Mesenteric fat pad (tissue), 1 donor: ENCODE data around the gene ACVR2A. TPM values are rescaled to one million over a fixed set of nuclear protein-coding genes. Genes with fewer than 3 reads are reported as not detected.

ENCODE experiments used
- DNase-seq: peaks from one replicate; pipeline ENCODE4 v3.0.0-alpha.2; 2020; ENCODE audit warnings: low spot score
- long read RNA-seq: library from polyadenylated mRNA; unstranded; transcript quantifications from one replicate; pipeline ENCODE4 v2.0.0, GENCODE V29; 2020
- total RNA-seq: library from RNA; stranded (reverse); fragmentation: NEBNext Ultra II Directional; extraction: Animal tissue kit (Norgen Biotek cat#: 25700); gene quantifications from one replicate; pipeline ENCODE4 v1.2.1, GENCODE V29; 2021
- donor health status: DM: yes; HTN: yes; CAD: no.

Gene ACVR2A
- 15.9 TPM for total RNA-seq
- long read RNA-seq, full-length matches to known transcripts: 3 of 10 reads
- long read RNA-seq, partial matches to known transcripts: 2 of 10 reads
- long read RNA-seq, other reads (novel, unspliced or antisense): 5 of 10 reads

GRCh38 chr2:147844697-147845410 lies at the start of gene ACVR2A:
TSS of gene ACVR2A (plus strand) at chr2:147845029. CDS start at chr2:147845153, 124 bp downstream.
- DNase-seq: no peak

GRCh38 chr2:147800316-147800715 lies 44.5 kb upstream of the ACVR2A start:
- DNase-seq: no peak

- DNase-seq: no peak
These were observed 38.0 kb upstream of the ACVR2A start for GRCh38 chr2:147806846-147807245.

GRCh38 chr2:147808520-147808919 lies 36.3 kb upstream of the ACVR2A start:
- DNase-seq: no peak

GRCh38 chr2:147810883-147811765 lies 33.7 kb upstream of the ACVR2A start:
- no peak for DNase-seq

GRCh38 chr2:147818741-147819140 lies 26.1 kb upstream of the ACVR2A start:
- no peak for DNase-seq

- no peak for DNase-seq
These were observed 20.2 kb upstream of the ACVR2A start for GRCh38 chr2:147824620-147825019.

GRCh38 chr2:147826278-147827087 lies 18.3 kb upstream of the ACVR2A start:
- DNase-seq: no peak

- DNase-seq: no peak
These were observed 17.8 kb upstream of the ACVR2A start for GRCh38 chr2:147827088-147827375.

- no peak for DNase-seq
These were observed 15.7 kb upstream of the ACVR2A start for GRCh38 chr2:147829106-147829505.

GRCh38 chr2:147836099-147836498 lies 8.7 kb upstream of the ACVR2A start:
- no peak for DNase-seq

GRCh38 chr2:147843391-147843863 lies 1.4 kb upstream of the ACVR2A start:
- DNase-seq: no peak

GRCh38 chr2:147843864-147844696 lies 749 bp upstream of the ACVR2A start:
- DNase-seq: peak; percentile 97

- no peak for DNase-seq
These were observed 662 bp downstream of the ACVR2A start for GRCh38 chr2:147845411-147845971.

- no peak for DNase-seq
These were observed 1.7 kb downstream of the ACVR2A start for GRCh38 chr2:147846412-147847081.

GRCh38 chr2:147847746-147848391 lies 3.0 kb downstream of the ACVR2A start:
- DNase-seq: no peak

- no peak for DNase-seq
These were observed 6.0 kb downstream of the ACVR2A start for GRCh38 chr2:147850838-147851237.

GRCh38 chr2:147851244-147851930 lies 6.6 kb downstream of the ACVR2A start:
- DNase-seq: no peak
